GM18507 (cell line): ENCODE measurements around the gene THEMIS.

Source experiments
- DNase-seq: peaks from one replicate; pipeline ENCODE4 v3.0.0; 2011; ENCODE audit warnings: low read depth; ENCODE audit not compliant: insufficient read length; ENCODE audit errors: extremely low spot score
- FAIRE-seq: peaks from 2 replicates; lab custom pipeline; 2011; peaks lifted over from hg19 to GRCh38; lab: Jason Lieb, UNC

The THEMIS gene

GRCh38 chr6:127684501-127684900 is 216.4 kb downstream of the THEMIS start:
- no peak for FAIRE-seq
- DNase-seq: no peak
